ES-I3 (cell line): ENCODE measurements around the gene SP6.

Experiments
- H3K36me3 ChIP-seq: 2 replicates; pipeline ENCODE4 v1.6.1; 2013; ENCODE audit warnings: mild to moderate bottlenecking, low read length, control low read depth, moderate library complexity; ENCODE audit not compliant: insufficient read depth
- H3K4me1 ChIP-seq: 2 replicates; pipeline ENCODE4 v1.6.1; 2013; ENCODE audit warnings: mild to moderate bottlenecking, control low read depth, low read length; ENCODE audit not compliant: insufficient read depth
- H3K9ac ChIP-seq: 2 replicates; pipeline ENCODE4 v1.6.1; 2013; ENCODE audit warnings: low read depth, mild to moderate bottlenecking, low read length, moderate library complexity
- H3K9me3 ChIP-seq: 2 replicates; pipeline ENCODE4 v1.6.1; 2013; ENCODE audit warnings: mild to moderate bottlenecking, low read length, moderate library complexity; ENCODE audit not compliant: control insufficient read depth, insufficient read depth

SP6 gene

DNA sequence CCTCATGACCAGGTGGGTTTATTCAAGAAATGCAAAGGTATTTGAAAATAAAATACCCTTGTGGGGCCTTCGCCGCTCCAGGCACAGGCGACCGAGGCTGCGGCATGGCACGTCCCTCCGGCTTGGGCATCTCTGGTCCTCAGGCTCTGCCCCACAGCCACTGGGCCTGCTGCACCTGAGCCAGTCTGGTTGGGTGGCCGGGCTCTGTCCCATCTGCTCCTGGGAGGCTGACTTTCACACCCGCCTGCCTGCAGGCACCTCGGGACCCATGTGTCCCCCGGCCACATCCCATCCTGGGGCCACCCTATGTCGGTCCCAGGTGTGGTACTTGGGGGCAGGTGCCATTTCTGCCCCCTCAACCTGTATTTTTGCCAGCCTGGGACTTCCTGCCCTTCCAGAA, 50.3 kb downstream of the SP6 start:
- Histone ChIP-seq H3K4me1 (no peaks in the 10 kb centered on the region), H3K36me3 (no peaks in the 10 kb centered on the region), H3K9ac (no peak overlapping the region), H3K9me3 (no peaks in the 10 kb centered on the region)

DNA sequence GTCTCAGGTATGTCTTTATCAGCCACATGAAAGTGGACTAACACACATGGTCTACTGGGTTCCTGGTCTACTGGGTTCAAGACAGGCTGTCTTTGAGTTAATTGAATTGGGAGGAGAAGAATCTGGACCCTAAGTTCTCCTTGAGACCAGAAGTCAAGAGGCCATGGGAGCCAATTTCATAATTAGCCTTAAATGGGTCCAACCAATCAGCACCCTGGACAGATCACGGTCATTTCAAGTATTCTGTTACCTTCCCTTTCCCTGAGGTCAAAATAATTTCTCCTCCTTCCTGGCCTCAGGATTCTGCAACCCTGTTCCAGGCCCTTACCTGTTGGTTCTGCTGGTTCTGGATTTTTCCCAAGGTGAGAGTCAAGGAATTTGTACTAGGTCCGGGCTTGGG, 53.2 kb downstream of the SP6 start:
- Histone ChIP-seq H3K9me3 (no peaks in the 10 kb centered on the region), H3K4me1 (no peaks in the 10 kb centered on the region), H3K9ac (no peak overlapping the region), H3K36me3 (no peaks in the 10 kb centered on the region)
